ENCODE measurements around the gene ECE1.

- TF ChIP-seq CTCF (IDR thresholded peaks at IDR 0.05) (no peak), POLR2A (IDR thresholded peaks at IDR 0.05) (no peak), EP300 (IDR thresholded peaks at IDR 0.05) (no peak)
Observed at GRCh38 chr1:21168444-21168843, 121.8 kb downstream of the ECE1 start.

Measured in ovary (tissue), 3 donors.